Upper lobe of left lung (tissue), 6 donors: ENCODE results near the gene TMEM50A. TPM values are rescaled to one million over a fixed set of nuclear protein-coding genes. Genes with fewer than 3 reads are reported as not detected.
"Not testable (repeated sequence)": the region's sequence is repeated elsewhere in the genome, so short reads cannot be mapped to it uniquely, and the experiment has no call there.

ENCODE experiments used
- ATAC-seq, 2 donors: fragments of 200-7000 bp; cut with Tn5 transposase; one replicate each; pipeline ENCODE4 v1.9.1; 2022; ENCODE audit warnings: mild to moderate bottlenecking in 2 of 2, moderate library complexity in 2 of 2; ENCODE audit not compliant: low FRiP score in 2 of 2
- DNase-seq, 2 donors: peaks; one replicate each; pipeline ENCODE4 v3.0.0-alpha.2; 2019 to 2020
- H3K27ac ChIP-seq, 4 donors: fragments of 200-600 bp; sonication (generic); one replicate each; pipeline ENCODE4 v1.5.1; 2016 to 2019
- H3K27me3 ChIP-seq, 4 donors: fragments of 200-600 bp; sonication (generic); one replicate each; pipeline ENCODE4 v1.5.1; 2017 to 2019
- H3K36me3 ChIP-seq, 4 donors: fragments of 200-600 bp; sonication (generic); one replicate each; pipeline ENCODE4 v1.5.1; 2016 to 2019
- H3K4me1 ChIP-seq, 4 donors: fragments of 200-600 bp; sonication (generic); one replicate each; pipeline ENCODE4 v1.5.1; 2018 to 2019
- H3K4me3 ChIP-seq, 4 donors: fragments of 200-600 bp; sonication (generic); one replicate each; pipeline ENCODE4 v1.5.1; 2017 to 2019; ENCODE audit warnings: mild to moderate bottlenecking in 2 of 4, moderate library complexity in 1 of 4
- H3K9me3 ChIP-seq, 4 donors: fragments of 200-600 bp; sonication (generic); one replicate each; pipeline ENCODE4 v1.5.1; 2018 to 2019
- EP300 ChIP-seq, 4 donors: sonication (generic); formaldehyde crosslinking; IDR thresholded peaks; one replicate each; pipeline ENCODE4 v1.5.1; 2017; ENCODE audit warnings: antibody characterized with exemption in 4 of 4, control low read depth in 2 of 4
- POLR2A ChIP-seq, 4 donors: fragments of 450-650 bp; IDR thresholded peaks; one replicate each; pipeline ENCODE4 v1.5.1; 2016 to 2017; ENCODE audit warnings: antibody characterized with exemption in 4 of 4, mild to moderate bottlenecking in 2 of 4
- POLR2AphosphoS5 ChIP-seq, 2 donors: sonication (generic); formaldehyde crosslinking; IDR thresholded peaks; one replicate each; pipeline ENCODE4 v1.5.1; 2017; ENCODE audit warnings: antibody characterized with exemption in 2 of 2
- WGBS, 2 donors: methylation state at CpG; one replicate each; pipeline ENCODE4 v1.1.5; 2017 to 2018; 5-methylcytosine and 5-hydroxymethylcytosine counted together
- total RNA-seq, 6 donors: library from RNA; depleted of rRNA in 4 of 6; stranded (reverse); fragments of >200 nt in 4 of 6; gene quantifications; one replicate each; pipeline versions ENCODE4 v1.1.0 to v1.2.1, GENCODE V29; 2016 to 2021
- TF ChIP-seq, protein P1 (sequence below), 6 experiments: fragments of 450-650 bp in 4 of 6; fragments of 200-600 bp in 2 of 6; sonication (generic) in 2 of 6; IDR thresholded peaks; one replicate each; pipeline ENCODE4 v1.5.1; 2016 to 2019; ENCODE audit warnings: antibody characterized with exemption in 6 of 6
- donor health status: DM: no; HTN: no; CAD: no; lungs with moderate emphysema.
- donor health status: DM: no; HTN: yes; CAD: no; lungs with severe emphysema.

Gene TMEM50A
- total RNA-seq, 6 donors from 2014 or later, result 27.1 to 113 (median 96.5) TPM

DNA sequence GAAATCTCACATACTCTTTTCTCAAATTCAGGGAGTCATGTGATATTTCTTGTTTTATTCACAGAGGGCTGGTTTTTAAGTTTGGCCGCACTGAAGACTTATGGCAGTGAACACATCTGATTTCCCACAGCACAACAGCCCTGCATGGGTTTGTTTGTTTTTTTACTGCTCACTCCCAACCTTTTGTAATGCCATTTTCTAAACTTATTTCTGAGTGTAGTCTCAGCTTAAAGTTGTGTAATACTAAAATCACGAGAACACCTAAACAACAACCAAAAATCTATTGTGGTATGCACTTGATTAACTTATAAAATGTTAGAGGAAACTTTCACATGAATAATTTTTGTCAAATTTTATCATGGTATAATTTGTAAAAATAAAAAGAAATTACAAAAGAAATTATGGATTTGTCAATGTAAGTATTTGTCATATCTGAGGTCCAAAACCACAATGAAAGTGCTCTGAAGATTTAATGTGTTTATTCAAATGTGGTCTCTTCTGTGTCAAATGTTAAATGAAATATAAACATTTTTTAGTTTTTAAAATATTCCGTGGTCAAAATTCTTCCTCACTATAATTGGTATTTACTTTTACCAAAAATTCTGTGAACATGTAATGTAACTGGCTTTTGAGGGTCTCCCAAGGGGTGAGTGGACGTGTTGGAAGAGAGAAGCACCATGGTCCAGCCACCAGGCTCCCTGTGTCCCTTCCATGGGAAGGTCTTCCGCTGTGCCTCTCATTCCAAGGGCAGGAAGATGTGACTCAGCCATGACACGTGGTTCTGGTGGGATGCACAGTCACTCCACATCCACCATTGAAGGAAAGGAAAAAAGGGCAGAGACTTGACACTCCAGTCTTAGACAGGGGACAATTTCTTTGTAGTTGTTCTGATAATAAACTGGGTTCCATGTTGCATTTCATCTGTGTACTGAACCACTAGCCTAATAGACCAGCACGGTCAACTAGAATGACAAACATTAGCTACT is 22.8 kb downstream of the TMEM50A start:
- no peaks in the 10 kb centered on the region for H3K27me3 ChIP-seq
- WGBS, 2 donors, result 86 to 95% methylated on average over 7 of the region's 7 CpGs
- ATAC-seq (no peak), DNase-seq (no peak)
- peak overlapping the region in 1 of 4 donors; percentile 42 for H3K27ac ChIP-seq
- TF ChIP-seq POLR2A (IDR thresholded peaks at IDR 0.05), result no peak
- TF ChIP-seq, protein P1, sequence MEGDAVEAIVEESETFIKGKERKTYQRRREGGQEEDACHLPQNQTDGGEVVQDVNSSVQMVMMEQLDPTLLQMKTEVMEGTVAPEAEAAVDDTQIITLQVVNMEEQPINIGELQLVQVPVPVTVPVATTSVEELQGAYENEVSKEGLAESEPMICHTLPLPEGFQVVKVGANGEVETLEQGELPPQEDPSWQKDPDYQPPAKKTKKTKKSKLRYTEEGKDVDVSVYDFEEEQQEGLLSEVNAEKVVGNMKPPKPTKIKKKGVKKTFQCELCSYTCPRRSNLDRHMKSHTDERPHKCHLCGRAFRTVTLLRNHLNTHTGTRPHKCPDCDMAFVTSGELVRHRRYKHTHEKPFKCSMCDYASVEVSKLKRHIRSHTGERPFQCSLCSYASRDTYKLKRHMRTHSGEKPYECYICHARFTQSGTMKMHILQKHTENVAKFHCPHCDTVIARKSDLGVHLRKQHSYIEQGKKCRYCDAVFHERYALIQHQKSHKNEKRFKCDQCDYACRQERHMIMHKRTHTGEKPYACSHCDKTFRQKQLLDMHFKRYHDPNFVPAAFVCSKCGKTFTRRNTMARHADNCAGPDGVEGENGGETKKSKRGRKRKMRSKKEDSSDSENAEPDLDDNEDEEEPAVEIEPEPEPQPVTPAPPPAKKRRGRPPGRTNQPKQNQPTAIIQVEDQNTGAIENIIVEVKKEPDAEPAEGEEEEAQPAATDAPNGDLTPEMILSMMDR (IDR thresholded peaks at IDR 0.05), result no peak
- no peak for TF ChIP-seq POLR2AphosphoS5 (IDR thresholded peaks at IDR 0.05)
- TF ChIP-seq EP300 (IDR thresholded peaks at IDR 0.05), result no peak
- no peaks in the 10 kb centered on the region for H3K4me1 ChIP-seq
- no peaks in the 10 kb centered on the region for H3K9me3 ChIP-seq
- H3K4me3 ChIP-seq, result no peak overlapping the region
- peaks cover 0 to 61% (median 36%) of the 10 kb centered on the region in 4 donors for H3K36me3 ChIP-seq

DNA sequence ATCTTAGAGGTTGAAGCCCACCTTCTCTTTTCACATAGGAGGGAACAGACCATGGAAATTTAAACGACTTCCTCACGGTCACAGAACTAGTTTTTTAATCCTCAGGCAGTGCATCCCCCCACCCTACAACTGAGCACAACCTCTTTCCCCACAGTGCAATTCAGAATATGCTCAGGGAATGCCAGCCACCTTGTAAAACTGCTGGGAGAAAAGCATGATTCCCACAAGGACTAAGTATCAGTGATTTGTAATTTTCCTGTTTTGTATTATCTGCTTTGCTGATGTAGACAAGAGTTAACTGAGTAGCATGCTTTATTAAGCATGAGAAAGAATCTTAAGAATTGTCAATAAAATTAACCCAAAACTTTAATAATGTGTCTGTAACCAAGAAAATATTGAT is 23.8 kb downstream of the TMEM50A start:
- Histone ChIP-seq H3K27me3 (no peaks in the 10 kb centered on the region), H3K9me3 (no peaks in the 10 kb centered on the region), H3K27ac (peak overlapping the region in 1 of 4 donors; percentile 42), H3K4me1 (no peaks in the 10 kb centered on the region), H3K4me3 (no peak overlapping the region), H3K36me3 (peaks cover 0 to 51% (median 28%) of the 10 kb centered on the region in 4 donors)
- DNase-seq (no peak), ATAC-seq (no peak)
- no peak for TF ChIP-seq POLR2AphosphoS5 (IDR thresholded peaks at IDR 0.05)
- 83 to 88% methylated on average over 2 of the region's 2 CpGs for WGBS, 2 donors

DNA sequence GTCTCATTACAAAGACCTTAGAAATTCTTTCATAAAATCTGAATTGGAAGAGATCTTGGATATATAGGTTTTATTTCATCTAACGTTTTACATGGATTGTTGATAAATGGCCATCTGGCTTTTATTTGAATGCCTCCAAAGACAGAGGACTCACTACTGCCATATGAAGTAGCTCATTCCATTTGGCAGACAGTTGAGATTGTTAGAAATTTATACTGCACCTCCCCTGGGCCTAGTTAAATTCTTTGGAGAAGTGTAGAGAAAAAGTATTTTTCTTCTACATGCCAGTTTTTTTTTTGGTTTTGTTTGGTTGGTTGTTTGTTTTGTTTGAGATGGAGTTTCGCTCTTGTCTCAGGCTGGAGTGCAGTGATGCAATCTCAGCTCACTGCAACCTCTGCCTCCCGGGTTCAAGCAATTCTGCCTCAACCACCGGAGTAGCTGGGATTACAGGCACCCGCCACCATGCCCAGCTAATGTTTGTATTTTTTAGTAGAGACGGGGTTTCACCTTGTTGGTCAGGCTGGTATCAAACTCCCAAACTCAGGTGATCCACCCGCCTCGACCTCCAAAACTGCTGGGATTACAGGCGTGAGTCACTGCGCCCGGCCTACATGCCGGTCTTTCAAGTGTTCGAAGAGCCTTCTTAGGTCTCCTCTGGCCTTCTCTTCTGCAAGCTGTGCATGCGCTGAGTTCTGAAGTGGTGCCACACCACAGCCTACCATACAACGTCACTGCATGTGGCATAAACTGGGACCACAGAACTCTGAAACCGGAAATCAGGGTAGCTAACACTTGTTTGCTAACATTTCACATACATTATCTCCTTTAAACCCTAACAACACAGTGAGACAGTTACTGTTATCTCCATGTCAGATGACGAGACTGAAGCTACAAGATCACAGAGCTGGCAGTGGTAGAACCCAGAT is 24.8 kb downstream of the TMEM50A start:
- not testable (repeated sequence) for H3K9me3 ChIP-seq, DNase-seq, H3K4me3 ChIP-seq, H3K4me1 ChIP-seq, H3K27me3 ChIP-seq, ATAC-seq, H3K27ac ChIP-seq
- WGBS, 2 donors, result no CpG with 5 or more reads among the region's 17 CpGs
- H3K36me3 ChIP-seq, result peaks cover 0 to 41% (median 23%) of the 10 kb centered on the region in 4 donors

DNA sequence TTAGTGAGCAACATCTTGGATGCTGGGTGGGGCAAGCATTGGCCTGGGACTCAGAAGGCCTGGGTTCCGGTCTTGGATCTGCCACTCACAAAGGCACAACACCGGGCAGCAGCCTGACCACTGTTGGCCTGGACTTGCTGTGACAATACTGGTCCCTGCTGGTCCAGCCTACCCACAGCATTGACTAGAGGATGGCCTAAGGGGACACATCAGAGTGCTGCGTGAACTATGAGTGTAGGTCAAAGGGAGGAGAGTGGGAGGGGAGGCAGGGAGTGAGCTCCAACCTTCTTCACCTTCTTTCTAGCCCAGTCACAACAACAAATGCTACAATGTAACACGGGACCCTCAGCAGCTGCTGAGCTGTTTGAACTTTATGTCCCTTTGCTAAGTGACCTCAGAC is 31.1 kb downstream of the TMEM50A start:
- Histone ChIP-seq H3K27me3 (no peaks in the 10 kb centered on the region), H3K36me3 (no peaks in the 10 kb centered on the region), H3K27ac (no peak overlapping the region), H3K4me3 (no peak overlapping the region), H3K9me3 (no peaks in the 10 kb centered on the region), H3K4me1 (no peaks in the 10 kb centered on the region)
- DNase-seq (no peak), ATAC-seq (peak in 1 of 2 donors; percentile 43)
- 80 to 89% methylated on average over 4 of the region's 4 CpGs for WGBS, 2 donors
- TF ChIP-seq, protein P1 (IDR thresholded peaks at IDR 0.05), result no peak
- TF ChIP-seq EP300 (IDR thresholded peaks at IDR 0.05) (no peak), POLR2AphosphoS5 (IDR thresholded peaks at IDR 0.05) (no peak), POLR2A (IDR thresholded peaks at IDR 0.05) (no peak)

GRCh38 chr1:25369691-25370271 is 31.6 kb downstream of the TMEM50A start:
- not testable (repeated sequence) for ATAC-seq, H3K27ac ChIP-seq, H3K27me3 ChIP-seq, H3K4me1 ChIP-seq, H3K4me3 ChIP-seq, H3K36me3 ChIP-seq, H3K9me3 ChIP-seq
- WGBS, 2 donors, result 76 to 79% methylated on average over 12 of the region's 12 CpGs
- peak in 1 of 2 donors; percentile 31 for DNase-seq

- H3K9me3 ChIP-seq, H3K27me3 ChIP-seq, H3K4me3 ChIP-seq, H3K36me3 ChIP-seq, H3K4me1 ChIP-seq, DNase-seq, H3K27ac ChIP-seq: not testable (repeated sequence)
- ATAC-seq, result peak in 1 of 2 donors; percentile 83
- WGBS, 2 donors, result 70 to 81% methylated on average over 7 of the region's 7 CpGs
Measured at GRCh38 chr1:25371757-25372156, 33.6 kb downstream of the TMEM50A start.

DNA sequence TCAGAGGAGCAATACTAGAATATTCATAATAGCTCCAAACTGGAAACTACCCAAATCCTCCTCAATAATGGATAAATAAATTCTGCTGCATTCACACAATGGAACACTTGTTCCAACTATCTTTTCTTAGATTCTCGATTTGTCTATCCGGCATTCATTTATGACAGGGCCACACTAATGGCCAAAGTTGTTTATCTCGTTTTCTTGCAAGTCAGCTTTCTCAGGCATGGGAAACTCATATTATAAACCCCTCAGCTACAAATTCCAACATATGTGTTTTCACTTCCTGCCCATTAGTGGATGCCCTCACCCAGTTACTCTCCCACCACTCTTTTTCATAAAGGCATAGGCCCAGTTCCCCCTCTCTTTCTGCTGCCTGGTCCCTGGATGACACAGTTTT is 40.2 kb downstream of the TMEM50A start:
- not testable (repeated sequence) for H3K4me3 ChIP-seq, ATAC-seq, H3K27me3 ChIP-seq, DNase-seq, H3K36me3 ChIP-seq, H3K4me1 ChIP-seq, H3K27ac ChIP-seq, H3K9me3 ChIP-seq
- 87% methylated on average over 3 of the region's 3 CpGs for WGBS, 2 donors

- H3K9me3 ChIP-seq, H3K27ac ChIP-seq, H3K36me3 ChIP-seq, ATAC-seq, DNase-seq, H3K4me3 ChIP-seq, H3K27me3 ChIP-seq, H3K4me1 ChIP-seq: not testable (repeated sequence)
- 94% methylated on average over 1 of the region's 1 CpG for WGBS, 2 donors
Measured at GRCh38 chr1:25382543-25382942, 44.4 kb downstream of the TMEM50A start.

DNA sequence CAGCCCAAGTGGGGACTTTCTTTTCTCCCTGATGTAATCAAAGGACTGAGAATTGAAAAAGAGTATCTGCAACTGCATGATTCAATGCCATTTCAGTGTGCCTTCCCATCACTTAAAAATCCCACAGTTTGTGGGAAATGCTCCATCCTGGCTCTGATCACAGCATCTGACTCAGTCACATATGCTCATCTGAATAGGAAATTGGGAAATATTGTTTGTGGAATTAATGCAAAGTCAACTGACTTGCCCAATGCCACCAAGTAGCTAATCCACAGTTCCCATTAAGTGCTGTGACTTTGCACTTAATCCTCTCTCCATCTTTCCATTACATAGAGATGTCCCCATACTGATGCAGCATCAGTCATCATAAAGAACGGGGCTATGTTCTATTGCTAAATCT is 45.0 kb downstream of the TMEM50A start:
- not testable (repeated sequence) for H3K36me3 ChIP-seq, H3K9me3 ChIP-seq, ATAC-seq, H3K4me3 ChIP-seq, DNase-seq, H3K4me1 ChIP-seq, H3K27me3 ChIP-seq, H3K27ac ChIP-seq
- 76 to 88% methylated on average over 1 of the region's 1 CpG for WGBS, 2 donors
